KBM-7 (cell line): ENCODE results near the gene KNSTRN.

Experiments used
- DNase-seq: peaks from one replicate; pipeline ENCODE4 v3.0.0-alpha.2; 2015
- in situ Hi-C: fragments of 300-500 bp; cut with MboI; formaldehyde crosslinking; loops from 2 replicates; pipeline ENCODE4 v1.14.3; 2020; ENCODE audit warnings: low sequenced_read_pairs, low pct_unique_long_range_greater_than_20kb, mixed read lengths

KNSTRN gene

GRCh38 chr15:40382580-40383456 lies at the start of gene KNSTRN:
TSS of gene KNSTRN (plus strand) at chr15:40382721. CDS start at chr15:40382836, 115 bp downstream.
- peak; percentile 91 for DNase-seq
- in situ Hi-C loops, result no loop called here

- peak; percentile 96 for DNase-seq
- in situ Hi-C loops, result no loop called here
Observed at GRCh38 chr15:40333922-40334492, 48.5 kb upstream of the KNSTRN start.

- in situ Hi-C loops, result no loop called here
- no peak for DNase-seq
Observed at GRCh38 chr15:40334541-40334940, 48.0 kb upstream of the KNSTRN start.

GRCh38 chr15:40334941-40335795 lies 47.4 kb upstream of the KNSTRN start:
- in situ Hi-C loops, result no loop called here
- DNase-seq, result no peak

- in situ Hi-C loops, result no loop called here
- no peak for DNase-seq
Observed at GRCh38 chr15:40335938-40336743, 46.4 kb upstream of the KNSTRN start.

- DNase-seq, result peak; percentile 43
- in situ Hi-C loops, result no loop called here
Observed at GRCh38 chr15:40336744-40337122, 45.8 kb upstream of the KNSTRN start.

- DNase-seq, result no peak
- in situ Hi-C loops, result no loop called here
Observed at GRCh38 chr15:40337597-40337996, 44.9 kb upstream of the KNSTRN start.

GRCh38 chr15:40338041-40338657 lies 44.4 kb upstream of the KNSTRN start:
- peak; percentile 85 for DNase-seq
- in situ Hi-C loops, result no loop called here

- in situ Hi-C loops, result no loop called here
- DNase-seq, result no peak
Observed at GRCh38 chr15:40338921-40339620, 43.5 kb upstream of the KNSTRN start.

- in situ Hi-C loops, result no loop called here
- no peak for DNase-seq
Observed at GRCh38 chr15:40339621-40339945, 42.9 kb upstream of the KNSTRN start.

- in situ Hi-C loops, result no loop called here
Observed at GRCh38 chr15:40340038-40340739, 42.3 kb upstream of the KNSTRN start.

GRCh38 chr15:40340740-40341400 lies 41.7 kb upstream of the KNSTRN start, which contains the start of gene CCDC9B:
TSS of gene CCDC9B (minus strand) at chr15:40340939. CDS start at chr15:40340819, 120 bp downstream.
- DNase-seq, result peak; percentile 53
- in situ Hi-C loops, result no loop called here

More at GRCh38 chr15:40340038-40340739, 42.3 kb upstream of the KNSTRN start:
- no peak for DNase-seq

GRCh38 chr15:40342416-40343320 lies 39.9 kb upstream of the KNSTRN start:
- DNase-seq, result no peak
- in situ Hi-C loops, result no loop called here

- in situ Hi-C loops, result no loop called here
Observed at GRCh38 chr15:40343512-40343911, 39.0 kb upstream of the KNSTRN start.

GRCh38 chr15:40344217-40344616 lies 38.3 kb upstream of the KNSTRN start:
- in situ Hi-C loops, result no loop called here
- DNase-seq, result no peak

More at GRCh38 chr15:40343512-40343911, 39.0 kb upstream of the KNSTRN start:
- peak; percentile 55 for DNase-seq

- in situ Hi-C loops, result no loop called here
- peak; percentile 71 for DNase-seq
Observed at GRCh38 chr15:40344631-40345120, 37.8 kb upstream of the KNSTRN start.
